ENCODE data around the gene SSC5D. TPM values are rescaled to one million over a fixed set of nuclear protein-coding genes. Genes with fewer than 3 reads are reported as not detected.

SSC5D gene
- polyA plus RNA-seq, 1 donor (not counting 4 experiments of a cell fraction or from before 2014, with no cell fraction given) = not detected

DNA sequence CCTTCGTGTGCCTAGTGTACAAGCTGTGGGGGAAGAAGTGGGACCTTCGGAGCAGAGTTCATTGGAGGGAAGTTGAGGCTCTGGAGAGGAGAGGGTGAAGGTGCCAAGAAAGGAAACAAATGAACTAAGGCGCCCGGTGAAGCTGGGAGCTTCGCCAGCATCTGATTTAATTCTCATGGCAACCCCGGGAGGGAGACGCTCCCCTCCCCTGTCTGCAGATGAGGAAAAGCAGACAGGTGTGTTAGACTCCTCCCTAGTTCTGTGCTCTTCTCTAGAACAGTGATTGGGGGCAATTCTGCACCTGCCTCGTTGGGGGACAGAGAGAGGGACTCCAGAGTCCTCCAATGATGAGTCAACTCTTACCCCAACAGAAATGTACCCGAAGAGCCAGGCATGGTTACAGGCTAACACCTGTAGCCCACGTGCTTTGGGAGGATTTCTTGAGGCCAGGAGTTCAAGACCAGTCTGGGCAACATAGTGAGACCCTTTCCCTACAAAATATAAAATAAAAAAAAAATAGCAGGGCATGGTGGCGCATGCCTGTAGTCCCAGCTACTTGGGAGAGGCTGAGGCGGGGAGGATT lies 4.2 kb downstream of the SSC5D start:
- H4K20me1 ChIP-seq (ENCODE audit: control insufficient read depth, extremely low read depth, insufficient read depth, low read length) = no peaks in the 10 kb centered on the region
- dilution Hi-C loops (cut with MboI; ENCODE audit: extremely low pct_ligation_motif_present, low sequenced_read_pairs) = no loop called here
- DNase-seq (ENCODE audit: low read depth, low spot score) (no peak), FAIRE-seq (no peak)
- TF ChIP-seq, protein P1, sequence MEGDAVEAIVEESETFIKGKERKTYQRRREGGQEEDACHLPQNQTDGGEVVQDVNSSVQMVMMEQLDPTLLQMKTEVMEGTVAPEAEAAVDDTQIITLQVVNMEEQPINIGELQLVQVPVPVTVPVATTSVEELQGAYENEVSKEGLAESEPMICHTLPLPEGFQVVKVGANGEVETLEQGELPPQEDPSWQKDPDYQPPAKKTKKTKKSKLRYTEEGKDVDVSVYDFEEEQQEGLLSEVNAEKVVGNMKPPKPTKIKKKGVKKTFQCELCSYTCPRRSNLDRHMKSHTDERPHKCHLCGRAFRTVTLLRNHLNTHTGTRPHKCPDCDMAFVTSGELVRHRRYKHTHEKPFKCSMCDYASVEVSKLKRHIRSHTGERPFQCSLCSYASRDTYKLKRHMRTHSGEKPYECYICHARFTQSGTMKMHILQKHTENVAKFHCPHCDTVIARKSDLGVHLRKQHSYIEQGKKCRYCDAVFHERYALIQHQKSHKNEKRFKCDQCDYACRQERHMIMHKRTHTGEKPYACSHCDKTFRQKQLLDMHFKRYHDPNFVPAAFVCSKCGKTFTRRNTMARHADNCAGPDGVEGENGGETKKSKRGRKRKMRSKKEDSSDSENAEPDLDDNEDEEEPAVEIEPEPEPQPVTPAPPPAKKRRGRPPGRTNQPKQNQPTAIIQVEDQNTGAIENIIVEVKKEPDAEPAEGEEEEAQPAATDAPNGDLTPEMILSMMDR (optimal IDR thresholded peaks at IDR 0.05 in 1 of 3, IDR thresholded peaks at IDR 0.05 in 1 of 3, conservative IDR thresholded peaks at IDR 0.05 in 1 of 3; ENCODE audit: extremely low read depth in 1 of 3, insufficient read depth in 2 of 3, low read length in 3 of 3) = no peak
- H3K27me3 ChIP-seq (ENCODE audit: control insufficient read depth, extremely low read depth, insufficient read depth, low read length) = peaks cover 40% of the 10 kb centered on the region
- no peak overlapping the region for H3K4me2 ChIP-seq (ENCODE audit: control insufficient read depth, extremely low read depth, insufficient read depth, low read depth, low read length)
- H3K4me3 ChIP-seq (ENCODE audit: control insufficient read depth in 2 of 3, extremely low read depth in 1 of 3, insufficient read depth in 2 of 3, low read depth in 1 of 3, low read length in 3 of 3) = no peak overlapping the region
- no peak overlapping the region for H2AFZ ChIP-seq (ENCODE audit: control insufficient read depth, low read length)
- no peak overlapping the region for H3K9ac ChIP-seq (ENCODE audit: control insufficient read depth, extremely low read depth, insufficient read depth, low read length)
- no peaks in the 10 kb centered on the region for H3K9me1 ChIP-seq (ENCODE audit: control insufficient read depth, extremely low read depth, insufficient read depth, low read length)
- H3K4me1 ChIP-seq (ENCODE audit: control insufficient read depth, extremely low read depth, insufficient read depth, low read length) = peaks cover 12% of the 10 kb centered on the region
- H3K79me2 ChIP-seq (ENCODE audit: control insufficient read depth, insufficient read depth, low read length) = no peaks in the 10 kb centered on the region
- no peak overlapping the region for H3K27ac ChIP-seq (ENCODE audit: control insufficient read depth, insufficient read depth, low read length)
- no peaks in the 10 kb centered on the region for H3K9me3 ChIP-seq (ENCODE audit: control insufficient read depth, low read depth, low read length)
- H3K36me3 ChIP-seq (ENCODE audit: control insufficient read depth in 2 of 2, extremely low read depth in 1 of 2, insufficient read depth in 2 of 2, low read length in 2 of 2) = no peaks in the 10 kb centered on the region

DNA sequence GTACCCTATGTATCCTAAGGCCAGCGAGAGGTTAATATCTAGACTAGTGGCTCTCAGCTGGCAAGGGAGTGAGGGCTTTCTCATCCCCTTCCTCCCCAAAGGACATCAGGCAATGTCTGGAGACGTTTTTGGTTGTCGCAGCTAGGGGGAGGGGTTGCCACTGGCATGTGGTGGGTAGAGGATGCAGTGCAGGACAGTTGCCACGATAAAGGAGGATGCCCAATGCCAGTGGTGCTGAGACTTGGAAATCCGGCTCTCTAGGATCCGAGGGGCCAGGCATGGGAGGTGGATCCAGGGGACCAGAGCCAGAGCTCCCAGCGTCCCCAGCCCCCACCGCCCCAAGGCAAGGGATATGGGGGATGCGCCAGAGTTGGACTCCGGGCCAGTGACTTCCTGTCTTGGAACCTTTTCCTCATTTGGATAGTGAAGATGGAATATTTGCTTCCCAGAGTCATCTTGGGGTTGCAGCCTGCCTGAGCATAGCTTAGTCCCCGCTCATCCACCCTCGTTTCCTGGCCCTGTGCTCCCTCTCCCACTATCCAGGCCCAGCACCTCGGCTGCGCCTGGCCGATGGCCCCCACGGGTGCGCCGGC lies 4.9 kb downstream of the SSC5D start:
- Histone ChIP-seq H3K36me3 (ENCODE audit: control insufficient read depth in 2 of 2, extremely low read depth in 1 of 2, insufficient read depth in 2 of 2, low read length in 2 of 2) (no peaks in the 10 kb centered on the region), H3K4me3 (ENCODE audit: control insufficient read depth in 2 of 3, extremely low read depth in 1 of 3, insufficient read depth in 2 of 3, low read depth in 1 of 3, low read length in 3 of 3) (no peak overlapping the region), H3K4me2 (ENCODE audit: control insufficient read depth, extremely low read depth, insufficient read depth, low read depth, low read length) (no peak overlapping the region), H3K27me3 (ENCODE audit: control insufficient read depth, extremely low read depth, insufficient read depth, low read length) (peaks cover 44% of the 10 kb centered on the region), H3K9ac (ENCODE audit: control insufficient read depth, extremely low read depth, insufficient read depth, low read length) (no peak overlapping the region), H3K9me1 (ENCODE audit: control insufficient read depth, extremely low read depth, insufficient read depth, low read length) (no peaks in the 10 kb centered on the region), H3K79me2 (ENCODE audit: control insufficient read depth, insufficient read depth, low read length) (no peaks in the 10 kb centered on the region), H3K27ac (ENCODE audit: control insufficient read depth, insufficient read depth, low read length) (no peak overlapping the region), H2AFZ (ENCODE audit: control insufficient read depth, low read length) (no peak overlapping the region), H3K4me1 (ENCODE audit: control insufficient read depth, extremely low read depth, insufficient read depth, low read length) (peaks cover 6% of the 10 kb centered on the region), H4K20me1 (ENCODE audit: control insufficient read depth, extremely low read depth, insufficient read depth, low read length) (no peaks in the 10 kb centered on the region), H3K9me3 (ENCODE audit: control insufficient read depth, low read depth, low read length) (no peaks in the 10 kb centered on the region)
- DNase-seq (ENCODE audit: low read depth, low spot score) (no peak), FAIRE-seq (no peak)
- TF ChIP-seq, protein P1 (optimal IDR thresholded peaks at IDR 0.05 in 1 of 3, IDR thresholded peaks at IDR 0.05 in 1 of 3, conservative IDR thresholded peaks at IDR 0.05 in 1 of 3; ENCODE audit: extremely low read depth in 1 of 3, insufficient read depth in 2 of 3, low read length in 3 of 3) = no peak
- TF ChIP-seq EZH2 (IDR thresholded peaks at IDR 0.05; ENCODE audit: low read length) = no peak
- dilution Hi-C loops (cut with MboI; ENCODE audit: extremely low pct_ligation_motif_present, low sequenced_read_pairs) = no loop called here

Measured in keratinocyte (primary cell).